Retinal pigment epithelial cell (primary cell): ENCODE results near the gene BRINP2.
A peak's percentile ranks its signal among the peaks of the same experiment; 100 is the strongest.

ENCODE experiments used
- DNase-seq: peaks from one replicate; pipeline ENCODE4 v3.0.0-alpha.2; 2010; ENCODE audit warnings: low read depth
- H3K4me3 ChIP-seq: 2 replicates; pipeline ENCODE4 v1.5.1; 2011; ENCODE audit warnings: mild to moderate bottlenecking, low read length, control low read depth, moderate library complexity
- CTCF ChIP-seq: conservative IDR thresholded peaks from 2 replicates; pipeline ENCODE4 v1.5.1; 2011; ENCODE audit warnings: low read depth, low read length, control low read depth, inconsistent platforms

BRINP2 gene

GRCh38 chr1:177165069-177165439, 5.7 kb upstream of the BRINP2 start:
- no peak for TF ChIP-seq CTCF
- DNase-seq = no peak
- H3K4me3 ChIP-seq = peak overlapping the region; percentile 46

- H3K4me3 ChIP-seq = peak overlapping the region; percentile 58
- no peak for DNase-seq
- no peak for TF ChIP-seq CTCF
Observed at GRCh38 chr1:177171536-177172123, 872 bp downstream of the BRINP2 start.

GRCh38 chr1:177172272-177172671, 1.5 kb downstream of the BRINP2 start:
- H3K4me3 ChIP-seq = no peak overlapping the region
- no peak for DNase-seq

GRCh38 chr1:177172866-177173265, 2.1 kb downstream of the BRINP2 start:
- H3K4me3 ChIP-seq = no peak overlapping the region
- DNase-seq = no peak
- TF ChIP-seq CTCF = no peak

More at GRCh38 chr1:177172272-177172671, 1.5 kb downstream of the BRINP2 start:
- TF ChIP-seq CTCF = no peak

GRCh38 chr1:177173976-177174375, 3.2 kb downstream of the BRINP2 start:
- no peak overlapping the region for H3K4me3 ChIP-seq
- TF ChIP-seq CTCF = no peak
- no peak for DNase-seq

GRCh38 chr1:177174921-177175634, 4.3 kb downstream of the BRINP2 start:
- DNase-seq = no peak
- TF ChIP-seq CTCF = no peak

GRCh38 chr1:177181280-177181630, 10.5 kb downstream of the BRINP2 start:
- no peak for TF ChIP-seq CTCF
- no peak for DNase-seq
- H3K4me3 ChIP-seq = no peak overlapping the region

More at GRCh38 chr1:177174921-177175634, 4.3 kb downstream of the BRINP2 start:
- H3K4me3 ChIP-seq = no peak overlapping the region
